H1 (cell line): ENCODE data around the gene MRTFA. TPM values are rescaled to one million over a fixed set of nuclear protein-coding genes. Genes with fewer than 3 reads are reported as not detected.

Experiments used
- CTCF ChIA-PET: fragments of 300-600 bp; sonication (Branson Sonifier 250); formaldehyde crosslinking; loops from one replicate; lab custom pipeline; 2021; ENCODE audit not compliant: partially characterized antibody; lab: Charles Lee
- POLR2A ChIA-PET: fragments of 300-600 bp; sonication (Branson Sonifier 250); formaldehyde crosslinking; loops from one replicate; lab custom pipeline; 2021; ENCODE audit warnings: inconsistent platforms; ENCODE audit not compliant: partially characterized antibody; lab: Charles Lee
- DNase-seq, 2 experiments: peaks; one replicate each; pipeline versions ENCODE4 v3.0.0 to v3.0.0-alpha.2; 2010 to 2022; ENCODE audit warnings: low spot score in 2 of 2, low read depth in 1 of 2, mixed read lengths in 1 of 2
- FAIRE-seq: peaks from 2 replicates; lab custom pipeline; 2011; peaks lifted over from hg19 to GRCh38; lab: Jason Lieb, UNC
- H2AFZ ChIP-seq: 2 replicates; pipeline ENCODE4 v1.8.1; 2012; ENCODE audit warnings: low read length, inconsistent platforms
- H2AK5ac ChIP-seq: 2 replicates; pipeline ENCODE4 v1.6.1; 2013; ENCODE audit warnings: low read depth, low read length
- H2BK120ac ChIP-seq: replicated peaks from 2 replicates; pipeline ENCODE3; 2013; ENCODE audit warnings: low read depth, low read length, inconsistent platforms
- H2BK12ac ChIP-seq: 2 replicates; pipeline ENCODE4 v1.6.1; 2013; ENCODE audit warnings: low read depth, low read length
- H2BK15ac ChIP-seq: 2 replicates; pipeline ENCODE4 v1.6.1; 2013; ENCODE audit warnings: low read length
- H2BK20ac ChIP-seq: 2 replicates; pipeline ENCODE4 v1.6.1; 2013; ENCODE audit warnings: low read length
- H2BK5ac ChIP-seq: 2 replicates; pipeline ENCODE4 v1.6.1; 2013; ENCODE audit warnings: low read depth, low read length
- H3K14ac ChIP-seq: 2 replicates; pipeline ENCODE4 v1.6.1; 2013; ENCODE audit warnings: inconsistent platforms; ENCODE audit not compliant: insufficient read length
- H3K18ac ChIP-seq: 2 replicates; pipeline ENCODE4 v1.6.1; 2013; ENCODE audit warnings: low read length; ENCODE audit errors: extremely low read depth
- H3K23ac ChIP-seq: 2 replicates; pipeline ENCODE4 v1.6.1; 2013; ENCODE audit warnings: inconsistent platforms; ENCODE audit not compliant: insufficient read length
- H3K23me2 ChIP-seq: 2 replicates; pipeline ENCODE4 v1.6.1; 2013; ENCODE audit warnings: low read depth, low read length
- H3K27ac ChIP-seq: 2 replicates; pipeline ENCODE4 v1.6.1; 2011; ENCODE audit warnings: low read depth, low read length, inconsistent platforms
- H3K27me3 ChIP-seq, 4 experiments: replicated peaks in 1 of 4; 1 replicate in 1 of 4; 2 replicates in 3 of 4; pipeline versions ENCODE4 v1.6.1 to v1.8.1; 2011 to 2013; ENCODE audit warnings: low read length in 3 of 4, mild to moderate bottlenecking in 3 of 4, inconsistent platforms in 2 of 4, mixed read lengths in 2 of 4, moderate library complexity in 1 of 4; ENCODE audit not compliant: control insufficient read depth in 3 of 4, insufficient read depth in 3 of 4; ENCODE audit errors: extremely low read depth in 1 of 4
- H3K36me3 ChIP-seq, 4 experiments: 2 replicates each; pipeline versions ENCODE4 v1.6.1 to v1.8.1; 2011 to 2013; ENCODE audit warnings: mild to moderate bottlenecking in 4 of 4, low read length in 3 of 4, moderate library complexity in 2 of 4, control low read depth in 1 of 4, inconsistent platforms in 1 of 4; ENCODE audit not compliant: insufficient read depth in 4 of 4, control insufficient read depth in 2 of 4
- H3K4ac ChIP-seq: replicated peaks from 2 replicates; pipeline ENCODE3; 2013; ENCODE audit warnings: low read length, low read depth, mixed read lengths, inconsistent platforms; ENCODE audit not compliant: insufficient read length
- H3K4me1 ChIP-seq, 4 experiments: replicated peaks in 1 of 4; 1 replicate in 1 of 4; 2 replicates in 3 of 4; pipeline versions ENCODE4 v1.6.1 to v1.8.1; 2011 to 2013; ENCODE audit warnings: low read length in 3 of 4, inconsistent platforms in 2 of 4, mixed read lengths in 1 of 4; ENCODE audit not compliant: insufficient read depth in 4 of 4, control insufficient read depth in 3 of 4
- H3K4me2 ChIP-seq, 2 experiments: 2 replicates each; pipeline versions ENCODE4 v1.6.1 to v1.8.1; 2011 to 2013; ENCODE audit warnings: low read depth in 2 of 2, low read length in 2 of 2, control low read depth in 1 of 2, inconsistent platforms in 1 of 2, mild to moderate bottlenecking in 1 of 2; ENCODE audit not compliant: insufficient read depth in 1 of 2
- H3K4me3 ChIP-seq, 4 experiments: fragments of 200-600, 300-600 bp in 1 of 4; sonication (generic), shearing (Covaris generic), sonication (Bioruptor Twin) in 1 of 4; 2 replicates each; pipeline versions ENCODE4 v1.5.1 to v1.8.1; 2011 to 2016; ENCODE audit warnings: low read length in 4 of 4, low read depth in 3 of 4, control low read depth in 2 of 4, inconsistent platforms in 2 of 4, mild to moderate bottlenecking in 2 of 4, mixed read lengths in 1 of 4, moderate library complexity in 1 of 4; ENCODE audit not compliant: insufficient read depth in 2 of 4; ENCODE audit errors: extremely low read depth in 1 of 4
- H3K56ac ChIP-seq: replicated peaks from 2 replicates; pipeline ENCODE3; 2013; ENCODE audit warnings: low read depth, mild to moderate bottlenecking, mixed read lengths, low read length, inconsistent platforms; ENCODE audit not compliant: insufficient read length
- H3K79me1 ChIP-seq: 2 replicates; pipeline ENCODE4 v1.6.1; 2013; ENCODE audit warnings: low read depth, low read length, control low read depth
- H3K79me2 ChIP-seq, 2 experiments: 2 replicates each; pipeline versions ENCODE4 v1.6.1 to v1.8.1; 2012 to 2013; ENCODE audit warnings: low read length in 2 of 2, mild to moderate bottlenecking in 2 of 2, inconsistent platforms in 1 of 2; ENCODE audit not compliant: insufficient read depth in 2 of 2, control insufficient read depth in 1 of 2
- H3K9ac ChIP-seq, 4 experiments: replicated peaks in 1 of 4; 1 replicate in 1 of 4; 2 replicates in 3 of 4; pipeline versions ENCODE4 v1.6.1 to v1.8.1; 2011 to 2013; ENCODE audit warnings: low read depth in 3 of 4, low read length in 3 of 4, control low read depth in 2 of 4, mild to moderate bottlenecking in 2 of 4, moderate library complexity in 2 of 4, inconsistent platforms in 1 of 4; ENCODE audit errors: extremely low read depth in 1 of 4
- H3K9me3 ChIP-seq, 2 experiments: 2 replicates each; pipeline versions ENCODE4 v1.6.1 to v1.8.1; 2012 to 2013; ENCODE audit warnings: mild to moderate bottlenecking in 2 of 2, moderate library complexity in 2 of 2, control low read depth in 1 of 2, inconsistent platforms in 1 of 2, low read depth in 1 of 2, low read length in 1 of 2, mixed read lengths in 1 of 2; ENCODE audit not compliant: insufficient read depth in 2 of 2
- H4K20me1 ChIP-seq, 2 experiments: replicated peaks in 1 of 2; 2 replicates each; pipeline versions ENCODE3 to v1.8.1; 2011 to 2013; ENCODE audit warnings: inconsistent platforms in 2 of 2, low read length in 2 of 2, mild to moderate bottlenecking in 1 of 2; ENCODE audit not compliant: insufficient read depth in 2 of 2, control insufficient read depth in 1 of 2
- H4K5ac ChIP-seq: 2 replicates; pipeline ENCODE4 v1.6.1; 2013; ENCODE audit warnings: low read length, low read depth, mixed read lengths, inconsistent platforms; ENCODE audit not compliant: insufficient read length
- H4K8ac ChIP-seq: 2 replicates; pipeline ENCODE4 v1.8.0; 2013; ENCODE audit warnings: mild to moderate bottlenecking, moderate library complexity, low read length, inconsistent platforms; ENCODE audit not compliant: insufficient read depth; ENCODE audit errors: extremely low read depth
- H4K91ac ChIP-seq: replicated peaks from 2 replicates; pipeline ENCODE3; 2013; ENCODE audit warnings: low read length, mixed read lengths, inconsistent platforms; ENCODE audit not compliant: insufficient read length
- ASH2L ChIP-seq: fragments of 200-600, 300-600 bp; sonication (generic); IDR thresholded peaks from one replicate; pipeline ENCODE4 v1.7.1; 2017; ENCODE audit warnings: low read length
- CBX5 ChIP-seq: fragments of 300-800, 300-1000 bp; sonication (generic); IDR thresholded peaks from 2 replicates; pipeline ENCODE4 v1.7.1; 2016; ENCODE audit warnings: antibody characterized with exemption, low read length, low read depth
- CBX8 ChIP-seq: fragments of 300-800, 300-1000 bp; sonication (generic); IDR thresholded peaks from 2 replicates; pipeline ENCODE4 v1.7.1; 2016; ENCODE audit warnings: low read depth, low read length, borderline replicate concordance
- CEBPB ChIP-seq: IDR thresholded peaks from 2 replicates; pipeline ENCODE4 v1.6.1; 2012; ENCODE audit warnings: low read depth, low read length
- CHD1 ChIP-seq: IDR thresholded peaks from 2 replicates; pipeline ENCODE4 v1.6.1; 2012; ENCODE audit warnings: low read depth, low read length, improper control_type of control experiment
- CTBP2 ChIP-seq: IDR thresholded peaks from 2 replicates; pipeline ENCODE4 v1.7.0; 2011; ENCODE audit warnings: borderline replicate concordance, mild to moderate bottlenecking, moderate library complexity, mixed read lengths, low read length; ENCODE audit not compliant: insufficient read depth, insufficient read length
- GTF2F1 ChIP-seq: IDR thresholded peaks from 2 replicates; pipeline ENCODE4 v1.6.1; 2012; ENCODE audit warnings: low read depth, low read length, improper control_type of control experiment, borderline replicate concordance
- MAX ChIP-seq: IDR thresholded peaks from 2 replicates; pipeline ENCODE4 v1.6.1; 2012; ENCODE audit warnings: inconsistent platforms
- NRF1 ChIP-seq: IDR thresholded peaks from 2 replicates; pipeline ENCODE4 v1.6.1; 2011; ENCODE audit warnings: mild to moderate bottlenecking, low read depth, low read length, improper control_type of control experiment
- PHF8 ChIP-seq: fragments of 200-600 bp; sonication (generic); conservative IDR thresholded peaks from 2 replicates; pipeline ENCODE4 v1.7.1; 2012; ENCODE audit warnings: low read depth, mild to moderate bottlenecking, inconsistent platforms, low read length, moderate library complexity
- SAP30 ChIP-seq: fragments of 300-600 bp; sonication (generic); IDR thresholded peaks from 2 replicates; pipeline ENCODE4 v1.7.1; 2012; ENCODE audit warnings: low read length, moderate library complexity, mild to moderate bottlenecking, inconsistent platforms; ENCODE audit not compliant: insufficient read depth, insufficient replicate concordance
- SIRT6 ChIP-seq: IDR thresholded peaks from one replicate; pipeline ENCODE4 v1.7.1; 2012; ENCODE audit warnings: low read length, inconsistent platforms
- ZNF274 ChIP-seq: IDR thresholded peaks from 2 replicates; pipeline ENCODE4 v1.7.0; 2012; ENCODE audit warnings: low read length, borderline replicate concordance; ENCODE audit errors: extremely low read depth
- WGBS, 2 experiments: shearing (Covaris generic) in 1 of 2; methylation state at CpG; one replicate each; pipeline versions ENCODE4 v1.1.6 to v1.1.7; 2013 to 2015; ENCODE audit warnings: low lambda C conversion rate in 2 of 2, mixed read lengths in 2 of 2, inconsistent platforms in 1 of 2, low coverage in 1 of 2, missing lambda C conversion rate in 1 of 2; ENCODE audit not compliant: insufficient replicate concordance in 2 of 2, insufficient coverage in 1 of 2, insufficient read length in 1 of 2; ENCODE audit errors: extremely low coverage in 1 of 2, missing lambda C conversion rate in 1 of 2; 5-methylcytosine and 5-hydroxymethylcytosine counted together
- polyA plus RNA-seq, 7 experiments: library from polyadenylated mRNA; depleted of rRNA in 3 of 7; stranded (reverse) in 5 of 7; unstranded in 2 of 7; fragments of >200 nt in 5 of 7; fragments of 200-250 nt in 2 of 7; gene quantifications; 1 replicate in 5 of 7; 2 replicates in 1 of 7; 4 replicates in 1 of 7; pipeline versions ENCODE4 v1.2.1 to v1.2.3, GENCODE V29; 2011 to 2013; ENCODE audit warnings: missing spikeins in 2 of 7, mixed read lengths in 2 of 7
- total RNA-seq: library from RNA; stranded (reverse); fragmentation: NEBNext Ultra II Directional; extraction: Animal tissue kit (Norgen Biotek cat#: 25700); gene quantifications from 2 replicates; pipeline ENCODE4 v1.2.1, GENCODE V29; 2021

MRTFA gene
- total and polyA plus RNA-seq, 2 of the 8 experiments (the other 6 are each of a cell fraction or from before 2014, with no cell fraction given), result 5.4 to 37.9 TPM

- Histone ChIP-seq H2BK5ac (no peak overlapping the region), H2AK5ac (no peak overlapping the region), H3K14ac (no peak overlapping the region), H2BK20ac (no peak overlapping the region), H3K79me2 (no peaks in the 10 kb centered on the region), H3K79me1 (no peaks in the 10 kb centered on the region), H3K23me2 (no peaks in the 10 kb centered on the region), H3K4me2 (no peak overlapping the region), H3K4ac (no peak overlapping the region), H2BK120ac (no peak overlapping the region), H3K4me3 (no peak overlapping the region), H2AFZ (no peak overlapping the region), H3K27me3 (no peaks in the 10 kb centered on the region), H3K9ac (no peak overlapping the region), H3K18ac (no peak overlapping the region), H4K20me1 (peaks cover 0 to 5% of the 10 kb centered on the region in 2 experiments), H3K9me3 (no peaks in the 10 kb centered on the region), H3K23ac (no peak overlapping the region), H3K27ac (no peak overlapping the region), H3K4me1 (no peaks in the 10 kb centered on the region; a peak in 1 of 7 replicates), H2BK15ac (no peak overlapping the region), H3K36me3 (no peaks in the 10 kb centered on the region), H4K8ac (no peak overlapping the region), H3K56ac (no peak overlapping the region), H2BK12ac (no peak overlapping the region), H4K91ac (no peak overlapping the region), H4K5ac (no peak overlapping the region)
- CTCF ChIA-PET, result interaction anchor here (0.7 to 2.2 kb wide), 7 partner anchors 13 to 1170 kb away, joined by 3 to 9 read pairs (median 4); no protein-coding TSS in a partner anchor
- WGBS, 2 experiments, result 84% methylated on average over 5 of the region's 5 CpGs; no CpG with 5 or more reads in 1 of the 2 experiments
- POLR2A ChIA-PET, result no interaction called here
- FAIRE-seq (no peak), DNase-seq (no peak)
- TF ChIP-seq SIRT6 (no peak), CTBP2 (no peak), NRF1 (no peak), CHD1 (no peak), ASH2L (no peak), ZNF274 (no peak), CEBPB (no peak), CBX5 (no peak), GTF2F1 (no peak), PHF8 (no peak), MAX (no peak), CBX8 (no peak), SAP30 (no peak)
These were observed 144.4 kb downstream of the MRTFA start for GRCh38 chr22:40491990-40492631.
